HepG2 (cell line): ENCODE results near the gene PRKCE.

Experiments used
- ADNP ChIP-seq: sonication (generic); formaldehyde crosslinking; IDR thresholded peaks from 2 replicates; pipeline ENCODE4 v1.4.0; 2020; ENCODE audit warnings: missing genetic modification reagents
- CTCF ChIP-seq: sonication (generic); formaldehyde crosslinking; IDR thresholded peaks from 2 replicates; pipeline ENCODE4 v1.5.0; 2020; ENCODE audit warnings: mild to moderate bottlenecking, missing genetic modification reagents, moderate library complexity
- DMTF1 ChIP-seq: sonication (generic); formaldehyde crosslinking; IDR thresholded peaks from 2 replicates; pipeline ENCODE4 v1.4.0; 2020; ENCODE audit warnings: mild to moderate bottlenecking, missing genetic modification reagents
- EZH2 ChIP-seq: conservative IDR thresholded peaks from 2 replicates; pipeline ENCODE4 v1.6.1; 2012; ENCODE audit warnings: mild to moderate bottlenecking, low read depth, low read length, moderate library complexity
- JUND ChIP-seq: sonication (generic); formaldehyde crosslinking; IDR thresholded peaks from 2 replicates; pipeline ENCODE4 v1.8.0; 2022; ENCODE audit warnings: mild to moderate bottlenecking, missing genetic modification reagents
- NFAT5 ChIP-seq: sonication (generic); formaldehyde crosslinking; IDR thresholded peaks from 2 replicates; pipeline ENCODE4 v1.4.0; 2020; ENCODE audit warnings: missing genetic modification reagents
- NR2C2 ChIP-seq: sonication (generic); formaldehyde crosslinking; IDR thresholded peaks from 2 replicates; pipeline ENCODE4 v1.4.0; 2020; ENCODE audit warnings: missing genetic modification reagents, mild to moderate bottlenecking, moderate library complexity, borderline replicate concordance
- NR2F1 ChIP-seq, 2 experiments: fragments of 450-650 bp in 1 of 2; formaldehyde crosslinking in 1 of 2; IDR thresholded peaks; 2 replicates each; pipeline versions ENCODE4 v1.5.0 to v1.6.1; 2016 to 2020; ENCODE audit warnings: mild to moderate bottlenecking in 1 of 2, missing compliant biosample characterization in 1 of 2, missing genetic modification reagents in 1 of 2, moderate library complexity in 1 of 2
- RAD21 ChIP-seq: fragments of 450-650 bp; formaldehyde crosslinking; IDR thresholded peaks from 2 replicates; pipeline ENCODE4 v1.5.0; 2020; ENCODE audit warnings: mild to moderate bottlenecking
- SNAI1 ChIP-seq: sonication (generic); formaldehyde crosslinking; IDR thresholded peaks from 2 replicates; pipeline ENCODE4 v1.5.0; 2020; ENCODE audit warnings: mild to moderate bottlenecking, missing genetic modification reagents, borderline replicate concordance
- SP1 ChIP-seq, 2 experiments: fragments of 450-650 bp in 1 of 2; sonication (generic) in 1 of 2; formaldehyde crosslinking in 1 of 2; IDR thresholded peaks; 2 replicates each; pipeline versions ENCODE4 v1.4.0 to v1.6.1; 2016 to 2020; ENCODE audit warnings: missing genetic modification reagents in 1 of 2
- ZNF253 ChIP-seq: sonication (generic); formaldehyde crosslinking; IDR thresholded peaks from 2 replicates; pipeline ENCODE4 v1.8.0; 2022; ENCODE audit warnings: mild to moderate bottlenecking, missing genetic modification reagents, borderline replicate concordance
- ZNF800 ChIP-seq: sonication (generic); formaldehyde crosslinking; IDR thresholded peaks from 2 replicates; pipeline ENCODE4 v1.4.0; 2020; ENCODE audit warnings: missing genetic modification reagents

- TF ChIP-seq ADNP (no peak), CTCF (CRISPR knock-in tag) (no peak), ZNF253 (CRISPR knock-in tag) (no peak), ZNF800 (CRISPR knock-in tag) (no peak), DMTF1 (CRISPR knock-in tag) (no peak), SP1 (IDR thresholded peaks at IDR 0.05) (no peak), SP1 (CRISPR knock-in tag; IDR thresholded peaks at IDR 0.05) (no peak), NR2F1 (CRISPR knock-in tag; IDR thresholded peaks at IDR 0.05) (no peak), JUND (CRISPR knock-in tag) (no peak), SNAI1 (CRISPR knock-in tag) (no peak), RAD21 (CRISPR knock-in tag) (no peak), NR2C2 (no peak), NFAT5 (CRISPR knock-in tag) (no peak), EZH2 (no peak)
Observed at GRCh38 chr2:45789317-45789716, 137.8 kb downstream of the PRKCE start.
